ENCODE results near the gene LRP2BP.

DNA sequence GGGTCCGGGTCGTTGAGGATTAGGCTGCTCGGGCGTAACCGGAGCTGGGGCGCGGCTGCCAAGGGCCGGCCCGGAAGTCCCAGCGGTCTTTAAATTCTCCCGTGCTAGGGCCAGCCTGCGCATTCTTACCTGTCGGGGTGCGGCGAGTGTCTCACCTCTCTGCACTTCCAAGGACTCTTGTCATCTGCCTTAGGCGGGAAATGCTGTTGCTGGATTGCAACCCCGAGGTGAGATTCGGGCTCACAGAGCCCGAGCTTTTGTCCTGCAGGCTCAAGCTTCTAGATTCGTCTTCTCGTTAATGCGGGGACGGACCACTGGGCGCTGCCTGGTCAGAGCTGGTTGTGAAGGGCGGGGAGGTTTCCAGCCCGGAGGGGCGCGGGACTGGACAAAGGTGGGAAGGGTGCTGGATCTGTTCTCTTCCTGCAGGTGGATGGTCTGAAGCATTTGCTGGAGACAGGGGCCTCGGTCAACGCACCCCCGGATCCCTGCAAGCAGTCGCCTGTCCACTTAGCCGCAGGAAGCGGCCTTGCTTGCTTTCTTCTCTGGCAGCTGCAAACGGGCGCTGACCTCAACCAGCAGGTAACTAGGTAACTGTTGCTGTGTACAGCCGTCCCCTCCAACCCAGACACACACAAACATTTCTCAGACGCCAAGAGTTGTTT, 1.1 kb upstream of the LRP2BP start, which contains the start of gene ANKRD37:
- TF ChIP-seq, protein P1, sequence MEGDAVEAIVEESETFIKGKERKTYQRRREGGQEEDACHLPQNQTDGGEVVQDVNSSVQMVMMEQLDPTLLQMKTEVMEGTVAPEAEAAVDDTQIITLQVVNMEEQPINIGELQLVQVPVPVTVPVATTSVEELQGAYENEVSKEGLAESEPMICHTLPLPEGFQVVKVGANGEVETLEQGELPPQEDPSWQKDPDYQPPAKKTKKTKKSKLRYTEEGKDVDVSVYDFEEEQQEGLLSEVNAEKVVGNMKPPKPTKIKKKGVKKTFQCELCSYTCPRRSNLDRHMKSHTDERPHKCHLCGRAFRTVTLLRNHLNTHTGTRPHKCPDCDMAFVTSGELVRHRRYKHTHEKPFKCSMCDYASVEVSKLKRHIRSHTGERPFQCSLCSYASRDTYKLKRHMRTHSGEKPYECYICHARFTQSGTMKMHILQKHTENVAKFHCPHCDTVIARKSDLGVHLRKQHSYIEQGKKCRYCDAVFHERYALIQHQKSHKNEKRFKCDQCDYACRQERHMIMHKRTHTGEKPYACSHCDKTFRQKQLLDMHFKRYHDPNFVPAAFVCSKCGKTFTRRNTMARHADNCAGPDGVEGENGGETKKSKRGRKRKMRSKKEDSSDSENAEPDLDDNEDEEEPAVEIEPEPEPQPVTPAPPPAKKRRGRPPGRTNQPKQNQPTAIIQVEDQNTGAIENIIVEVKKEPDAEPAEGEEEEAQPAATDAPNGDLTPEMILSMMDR (conservative IDR thresholded peaks at IDR 0.05; ENCODE audit: low read length), result no peak
- no peak for TF ChIP-seq EZH2phosphoT487 (IDR thresholded peaks at IDR 0.05; ENCODE audit: borderline replicate concordance, low read depth, low read length)

Measured in OCI-LY7 (cell line).